Measurements from ENCODE around the gene ATP2B1.

Gene ATP2B1

GRCh38 chr12:89669197-89669596 is 39.4 kb downstream of the ATP2B1 start:
- no peak for TF ChIP-seq ZFX (IDR thresholded peaks at IDR 0.05; ENCODE audit: borderline replicate concordance)
- TF ChIP-seq, protein P1, sequence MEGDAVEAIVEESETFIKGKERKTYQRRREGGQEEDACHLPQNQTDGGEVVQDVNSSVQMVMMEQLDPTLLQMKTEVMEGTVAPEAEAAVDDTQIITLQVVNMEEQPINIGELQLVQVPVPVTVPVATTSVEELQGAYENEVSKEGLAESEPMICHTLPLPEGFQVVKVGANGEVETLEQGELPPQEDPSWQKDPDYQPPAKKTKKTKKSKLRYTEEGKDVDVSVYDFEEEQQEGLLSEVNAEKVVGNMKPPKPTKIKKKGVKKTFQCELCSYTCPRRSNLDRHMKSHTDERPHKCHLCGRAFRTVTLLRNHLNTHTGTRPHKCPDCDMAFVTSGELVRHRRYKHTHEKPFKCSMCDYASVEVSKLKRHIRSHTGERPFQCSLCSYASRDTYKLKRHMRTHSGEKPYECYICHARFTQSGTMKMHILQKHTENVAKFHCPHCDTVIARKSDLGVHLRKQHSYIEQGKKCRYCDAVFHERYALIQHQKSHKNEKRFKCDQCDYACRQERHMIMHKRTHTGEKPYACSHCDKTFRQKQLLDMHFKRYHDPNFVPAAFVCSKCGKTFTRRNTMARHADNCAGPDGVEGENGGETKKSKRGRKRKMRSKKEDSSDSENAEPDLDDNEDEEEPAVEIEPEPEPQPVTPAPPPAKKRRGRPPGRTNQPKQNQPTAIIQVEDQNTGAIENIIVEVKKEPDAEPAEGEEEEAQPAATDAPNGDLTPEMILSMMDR (IDR thresholded peaks at IDR 0.05): no peak
- no peak overlapping the region for H3K27ac ChIP-seq

DNA sequence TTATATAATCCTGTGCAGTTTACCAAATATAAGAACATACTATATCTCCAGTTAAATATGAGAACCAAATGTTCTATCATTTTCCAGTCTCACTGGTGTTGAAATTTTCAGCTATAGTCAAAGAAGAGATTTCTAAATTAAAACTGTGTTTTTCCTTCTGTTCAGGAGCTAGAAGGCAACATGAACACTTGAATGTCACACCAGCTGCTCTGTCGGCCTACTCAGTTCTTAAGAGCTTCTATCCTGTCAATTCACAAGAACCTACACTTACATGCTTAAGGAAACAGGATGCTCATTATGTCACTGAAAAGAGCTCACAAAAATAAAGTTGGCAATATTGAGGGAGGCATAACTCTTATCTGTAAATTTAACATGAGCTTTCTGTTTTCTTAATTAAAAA is 43.1 kb downstream of the ATP2B1 start:
- H3K27ac ChIP-seq: no peak overlapping the region
- TF ChIP-seq, protein P1 (IDR thresholded peaks at IDR 0.05): no peak
- no peak for TF ChIP-seq ZFX (IDR thresholded peaks at IDR 0.05; ENCODE audit: borderline replicate concordance)

DNA sequence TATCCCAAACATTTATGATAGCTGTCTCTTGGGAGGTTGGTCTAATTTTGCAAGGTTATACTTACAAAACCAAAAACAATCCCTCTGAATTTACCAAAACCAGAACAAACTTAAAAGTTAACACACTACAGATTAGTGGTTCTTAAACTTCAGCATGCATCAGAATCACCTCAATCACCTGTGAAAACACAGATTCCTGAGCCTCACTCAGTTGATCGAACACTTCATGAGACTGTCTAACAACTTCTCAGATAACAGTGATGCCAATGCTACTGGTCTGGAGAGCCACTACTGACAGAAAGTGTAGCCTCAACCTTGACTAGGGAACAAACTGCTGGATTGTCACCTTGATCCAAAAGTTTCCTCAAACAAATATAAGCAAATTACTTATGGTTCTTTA is 44.2 kb downstream of the ATP2B1 start:
- peak overlapping the region; percentile 36 for H3K27ac ChIP-seq
- no peak for TF ChIP-seq ZFX (IDR thresholded peaks at IDR 0.05; ENCODE audit: borderline replicate concordance)
- TF ChIP-seq, protein P1 (IDR thresholded peaks at IDR 0.05): no peak

GRCh38 chr12:89663577-89664357 is 44.9 kb downstream of the ATP2B1 start:
- TF ChIP-seq, protein P1 (IDR thresholded peaks at IDR 0.05): no peak
- no peak for TF ChIP-seq ZFX (IDR thresholded peaks at IDR 0.05; ENCODE audit: borderline replicate concordance)
- peak overlapping the region; percentile 36 for H3K27ac ChIP-seq

DNA sequence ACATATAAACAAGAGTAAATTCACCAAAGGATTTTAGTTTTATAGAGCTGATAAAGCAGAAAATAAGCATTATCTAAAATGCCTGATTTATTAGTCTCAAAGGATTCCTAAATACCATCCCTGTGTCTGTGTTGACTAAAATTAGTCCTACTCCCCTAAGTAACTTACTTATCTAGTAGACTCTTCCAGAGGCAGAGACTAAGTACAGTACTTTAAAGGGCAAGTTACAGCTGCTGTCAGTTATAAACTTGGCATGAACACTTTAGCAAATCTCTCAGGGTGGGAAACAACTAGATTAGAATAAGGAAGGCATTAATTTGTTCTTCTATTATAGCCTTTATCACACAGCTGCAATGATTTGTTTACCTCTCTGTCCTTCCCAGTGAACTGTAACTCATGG is 46.0 kb downstream of the ATP2B1 start:
- no peak overlapping the region for H3K27ac ChIP-seq
- TF ChIP-seq ZFX (IDR thresholded peaks at IDR 0.05; ENCODE audit: borderline replicate concordance): no peak
- TF ChIP-seq, protein P1 (IDR thresholded peaks at IDR 0.05): no peak

DNA sequence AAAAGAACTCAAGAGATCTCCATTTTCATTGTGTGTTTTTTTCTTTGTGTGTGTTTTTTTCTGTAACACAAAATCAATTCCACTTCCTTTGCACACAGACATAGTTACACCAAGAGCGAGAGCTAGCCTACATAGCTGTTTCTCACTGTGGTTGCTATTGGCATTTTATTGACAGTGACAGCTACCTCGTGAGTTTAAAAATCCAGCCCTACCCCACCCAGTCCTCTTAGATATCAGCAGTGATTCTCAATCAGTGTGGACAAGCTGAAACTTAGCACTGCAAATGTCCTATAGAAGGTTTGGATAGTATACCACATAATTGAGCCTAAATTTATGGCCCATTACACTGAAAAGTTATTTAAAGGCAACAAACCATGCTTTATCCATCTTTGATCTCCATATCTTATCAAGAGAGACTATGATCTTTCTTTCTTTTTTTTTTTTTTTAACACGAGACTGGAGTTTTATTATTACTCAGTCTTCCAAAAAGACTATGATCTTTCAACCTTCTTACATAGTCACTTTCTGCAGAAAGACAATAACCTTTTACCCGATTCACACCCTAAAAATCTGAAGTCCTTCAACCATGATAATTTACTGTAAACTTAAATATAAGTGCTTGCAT is 46.8 kb downstream of the ATP2B1 start:
- no peak for TF ChIP-seq ZFX (IDR thresholded peaks at IDR 0.05; ENCODE audit: borderline replicate concordance)
- TF ChIP-seq, protein P1 (IDR thresholded peaks at IDR 0.05): no peak
- no peak overlapping the region for H3K27ac ChIP-seq

DNA sequence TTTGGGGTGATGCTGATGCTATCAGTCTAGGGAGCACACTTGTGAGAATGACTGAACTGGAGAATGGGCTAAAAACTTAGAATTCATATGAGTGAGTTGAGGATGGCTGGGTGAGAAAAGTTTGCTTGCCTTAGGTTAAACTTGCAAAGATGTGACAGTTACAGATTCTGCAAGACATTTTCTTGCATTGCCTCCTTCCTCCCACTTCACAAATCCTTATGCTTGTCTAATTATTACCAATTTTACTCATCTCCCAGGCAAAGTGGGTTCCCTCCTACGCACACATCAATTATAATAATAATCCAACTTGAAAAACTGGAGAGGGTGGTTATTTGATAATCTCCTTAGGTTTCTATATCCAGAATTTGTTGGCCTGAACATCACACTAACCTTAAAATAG is 50.9 kb downstream of the ATP2B1 start:
- TF ChIP-seq ZFX (IDR thresholded peaks at IDR 0.05; ENCODE audit: borderline replicate concordance): no peak
- TF ChIP-seq, protein P1 (IDR thresholded peaks at IDR 0.05): no peak
- no peak overlapping the region for H3K27ac ChIP-seq
